ENCODE results near the gene KLHL42. TPM values are rescaled to one million over a fixed set of nuclear protein-coding genes. Genes with fewer than 3 reads are reported as not detected.
"Not testable (repeated sequence)": the region's sequence is repeated elsewhere in the genome, so short reads cannot be mapped to it uniquely, and the experiment has no call there.

Gene KLHL42, protein sequence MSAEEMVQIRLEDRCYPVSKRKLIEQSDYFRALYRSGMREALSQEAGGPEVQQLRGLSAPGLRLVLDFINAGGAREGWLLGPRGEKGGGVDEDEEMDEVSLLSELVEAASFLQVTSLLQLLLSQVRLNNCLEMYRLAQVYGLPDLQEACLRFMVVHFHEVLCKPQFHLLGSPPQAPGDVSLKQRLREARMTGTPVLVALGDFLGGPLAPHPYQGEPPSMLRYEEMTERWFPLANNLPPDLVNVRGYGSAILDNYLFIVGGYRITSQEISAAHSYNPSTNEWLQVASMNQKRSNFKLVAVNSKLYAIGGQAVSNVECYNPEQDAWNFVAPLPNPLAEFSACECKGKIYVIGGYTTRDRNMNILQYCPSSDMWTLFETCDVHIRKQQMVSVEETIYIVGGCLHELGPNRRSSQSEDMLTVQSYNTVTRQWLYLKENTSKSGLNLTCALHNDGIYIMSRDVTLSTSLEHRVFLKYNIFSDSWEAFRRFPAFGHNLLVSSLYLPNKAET
- total RNA-seq, result 16.8 and 31.2 TPM in 2 replicates

GRCh38 chr12:27779920-27780611, at the start of gene KLHL42, which contains the start of gene MANSC4:
Gene KLHL42 (plus strand): TSS chr12:27780233. CDS start chr12:27780331, 98 bp downstream.
Gene MANSC4 (minus strand): TSS chr12:27780236. CDS start chr12:27771276, 8,960 bp downstream.
- DNase-seq (ENCODE audit: extremely low read depth, low read depth, low spot score), result no peak

DNA sequence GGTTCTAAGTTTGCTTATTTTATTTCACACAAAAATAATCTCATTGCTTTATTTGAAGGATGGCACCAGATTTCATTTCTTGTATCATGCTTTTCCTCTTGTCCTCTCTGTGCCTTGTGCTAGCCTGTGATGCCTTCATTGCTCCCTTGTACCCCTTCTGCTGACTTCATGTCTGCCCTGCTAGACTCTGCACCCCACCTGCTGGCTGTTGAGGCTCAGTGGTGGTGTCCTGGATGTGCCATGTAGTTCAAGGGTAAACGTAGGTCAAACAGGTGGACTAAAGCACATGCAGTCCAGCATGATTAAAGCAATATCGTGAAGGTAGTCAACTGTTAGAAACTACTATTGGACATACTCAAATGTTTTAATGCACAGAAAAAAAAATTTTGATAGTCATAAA, 47.8 kb upstream of the KLHL42 start:
- no peak for DNase-seq (ENCODE audit: extremely low read depth, low read depth, low spot score)

DNA sequence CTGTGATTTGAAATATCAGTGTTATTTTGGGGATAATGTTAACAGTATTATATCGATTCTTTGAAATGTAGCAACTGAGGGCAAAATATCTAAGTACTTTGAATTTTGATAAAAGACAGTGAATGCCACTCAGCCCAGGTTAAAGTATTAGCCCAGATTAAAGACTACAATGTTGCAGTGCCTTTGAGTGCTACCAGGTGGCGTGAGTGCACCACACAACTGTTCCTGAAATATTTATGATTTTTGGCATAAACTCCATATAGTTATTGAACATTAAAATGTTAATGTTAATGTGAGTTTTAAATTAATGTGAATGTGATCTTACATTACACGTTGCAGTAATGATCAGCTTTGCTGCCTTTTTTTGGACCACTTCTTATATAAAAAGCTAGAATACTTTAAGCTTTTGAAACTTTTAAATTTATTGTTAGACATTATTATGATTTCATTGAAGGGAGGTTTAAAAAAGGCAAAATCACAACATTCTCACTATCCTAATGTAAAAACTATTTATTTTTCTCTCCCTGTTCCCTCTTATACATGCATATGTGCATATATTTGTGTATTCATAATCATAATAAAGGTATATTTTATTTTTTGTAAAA, 46.9 kb upstream of the KLHL42 start:
- no peak for DNase-seq (ENCODE audit: extremely low read depth, low read depth, low spot score)

- no peak for DNase-seq (ENCODE audit: extremely low read depth, low read depth, low spot score)
Measured at GRCh38 chr12:27733791-27734190, 46.2 kb upstream of the KLHL42 start.

DNA sequence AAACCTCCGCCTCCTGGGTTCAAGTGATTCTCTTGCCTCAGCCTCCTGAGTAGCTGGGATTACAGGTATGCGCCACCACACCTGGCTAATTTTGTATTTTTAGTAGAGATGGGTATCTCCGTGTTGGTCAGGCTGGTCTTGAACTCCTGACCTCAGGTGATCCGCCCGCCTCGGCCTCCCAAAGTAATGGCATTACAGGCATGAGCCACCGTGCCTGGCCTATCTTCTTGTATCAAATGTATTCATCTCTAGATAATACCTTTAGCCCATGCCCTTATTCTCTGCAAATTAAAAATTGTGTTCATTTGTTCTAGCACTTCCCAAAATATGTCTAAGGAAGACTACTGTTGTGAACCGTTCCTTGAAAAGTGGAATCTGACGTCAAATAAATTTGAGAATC, 45.7 kb upstream of the KLHL42 start:
- DNase-seq (ENCODE audit: extremely low read depth, low read depth, low spot score), result not testable (repeated sequence)

GRCh38 chr12:27743601-27744000, 36.4 kb upstream of the KLHL42 start:
- DNase-seq (ENCODE audit: extremely low read depth, low read depth, low spot score), result no peak

DNA sequence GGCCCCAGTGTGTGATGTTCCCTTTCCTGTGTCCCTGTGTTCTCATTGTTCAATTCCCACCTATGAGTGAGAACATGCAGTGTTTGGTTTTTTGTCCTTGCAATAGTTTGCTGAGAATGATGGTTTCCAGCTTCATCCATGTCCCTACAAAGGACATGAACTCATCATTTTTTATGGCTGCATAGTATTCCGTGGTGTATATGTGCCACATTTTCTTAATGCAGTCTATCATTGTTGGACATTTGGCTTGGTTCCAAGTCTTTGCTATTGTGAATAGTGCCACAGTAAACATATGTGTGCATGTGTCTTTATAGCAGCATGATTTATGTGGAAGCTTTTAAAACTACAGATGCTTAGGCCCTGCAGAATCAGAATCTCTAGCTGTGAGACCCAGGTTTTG, 34.3 kb upstream of the KLHL42 start:
- DNase-seq (ENCODE audit: extremely low read depth, low read depth, low spot score), result not testable (repeated sequence)

GRCh38 chr12:27747111-27747820, 32.8 kb upstream of the KLHL42 start:
- DNase-seq (ENCODE audit: extremely low read depth, low read depth, low spot score), result no peak

- no peak for DNase-seq (ENCODE audit: extremely low read depth, low read depth, low spot score)
Measured at GRCh38 chr12:27751386-27752047, 28.5 kb upstream of the KLHL42 start.

DNA sequence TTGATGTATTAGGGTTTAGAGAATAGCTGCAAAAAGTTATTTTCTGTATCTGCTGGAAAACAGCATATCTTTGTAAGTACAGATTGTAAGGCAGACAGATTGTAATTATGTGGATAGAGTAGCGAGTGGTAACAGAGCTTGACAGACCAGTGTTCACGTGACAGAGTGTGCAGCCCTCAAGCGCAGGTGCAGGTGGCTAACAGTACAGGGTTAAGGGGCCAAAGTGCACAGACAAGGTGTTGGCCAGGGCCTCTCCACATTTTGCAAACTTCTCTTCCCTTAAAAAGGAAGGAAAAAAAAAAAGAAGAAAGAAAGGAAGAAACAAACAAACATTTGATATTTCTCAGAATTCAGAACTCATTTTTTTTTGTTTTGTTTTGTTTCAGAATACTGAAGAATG, 25.2 kb upstream of the KLHL42 start:
- no peak for DNase-seq (ENCODE audit: extremely low read depth, low read depth, low spot score)

GRCh38 chr12:27756670-27757195, 23.3 kb upstream of the KLHL42 start:
- DNase-seq (ENCODE audit: extremely low read depth, low read depth, low spot score), result no peak

DNA sequence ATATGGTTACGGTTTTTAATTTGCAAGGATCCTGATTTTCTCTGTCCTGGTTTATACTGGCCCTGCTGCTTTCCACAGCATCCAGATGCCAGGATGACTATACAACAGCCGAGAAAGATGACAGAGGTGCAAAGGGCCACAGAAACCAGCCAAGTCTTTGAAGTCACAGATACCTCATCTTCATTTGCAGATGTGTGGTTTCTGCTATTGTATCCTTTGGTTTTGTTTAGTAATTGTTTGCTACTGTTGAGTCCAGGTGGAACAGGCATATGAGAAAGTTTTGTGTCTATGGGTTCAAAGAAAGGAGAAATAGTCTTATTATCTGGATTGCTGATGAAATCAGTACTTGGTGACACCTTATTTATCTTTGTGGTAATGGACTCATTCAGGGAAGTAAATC, 17.3 kb upstream of the KLHL42 start:
- DNase-seq (ENCODE audit: extremely low read depth, low read depth, low spot score), result no peak

GRCh38 chr12:27766587-27766986, 13.4 kb upstream of the KLHL42 start:
- no peak for DNase-seq (ENCODE audit: extremely low read depth, low read depth, low spot score)

GRCh38 chr12:27769142-27769673, 10.8 kb upstream of the KLHL42 start:
- no peak for DNase-seq (ENCODE audit: extremely low read depth, low read depth, low spot score)

GRCh38 chr12:27771481-27772327, 8.3 kb upstream of the KLHL42 start:
- no peak for DNase-seq (ENCODE audit: extremely low read depth, low read depth, low spot score)

- no peak for DNase-seq (ENCODE audit: extremely low read depth, low read depth, low spot score)
Measured at GRCh38 chr12:27772328-27773049, 7.5 kb upstream of the KLHL42 start.

GRCh38 chr12:27777141-27777540, 2.9 kb upstream of the KLHL42 start:
- DNase-seq (ENCODE audit: extremely low read depth, low read depth, low spot score), result no peak

- DNase-seq (ENCODE audit: extremely low read depth, low read depth, low spot score), result no peak
Measured at GRCh38 chr12:27778206-27778605, 1.8 kb upstream of the KLHL42 start.

Data from glomerular endothelial cell (primary cell).